Lower lobe of right lung (tissue), 2 donors: ENCODE measurements around the gene ZMIZ1. TPM values are rescaled to one million over a fixed set of nuclear protein-coding genes. Genes with fewer than 3 reads are reported as not detected.

Experiments used
- ATAC-seq, 2 donors: fragments of 200-7000 bp; cut with Tn5 transposase; one replicate each; pipeline ENCODE4 v1.9.1; 2020 to 2022; ENCODE audit warnings: mild to moderate bottlenecking in 2 of 2, moderate library complexity in 2 of 2
- DNase-seq: peaks from one replicate; pipeline ENCODE4 v3.0.0-alpha.2; 2020
- H3K27ac ChIP-seq: fragments of 200-600 bp; one replicate; pipeline ENCODE4 v1.8.0; 2022
- H3K27me3 ChIP-seq: fragments of 200-600 bp; one replicate; pipeline ENCODE4 v1.8.0; 2022; ENCODE audit warnings: low read depth
- H3K36me3 ChIP-seq: fragments of 200-600 bp; one replicate; pipeline ENCODE4 v1.8.0; 2022; ENCODE audit warnings: mild to moderate bottlenecking
- H3K4me1 ChIP-seq: fragments of 200-600 bp; one replicate; pipeline ENCODE4 v1.8.0; 2022
- H3K4me3 ChIP-seq: fragments of 200-600 bp; one replicate; pipeline ENCODE4 v1.8.0; 2022; ENCODE audit warnings: mild to moderate bottlenecking
- H3K9me3 ChIP-seq: fragments of 200-600 bp; one replicate; pipeline ENCODE4 v1.8.0; 2022
- CTCF ChIP-seq: fragments of 200-600 bp; IDR thresholded peaks from one replicate; pipeline ENCODE4 v1.8.0; 2022; ENCODE audit warnings: antibody characterized with exemption, mild to moderate bottlenecking
- intact Hi-C: fragments of 100-400 bp; cut with DNase I; formaldehyde crosslinking; loops from one replicate; pipeline ENCODE4 v1.11.0; 2022
- total RNA-seq: library from RNA; stranded (reverse); fragmentation: NEBNext Ultra II Directional; extraction: Animal tissue kit (Norgen Biotek cat#: 25700); gene quantifications from one replicate; pipeline ENCODE4 v1.2.1, GENCODE V29; 2021
- donor health status: DM: no; HTN: yes; CAD: no; lungs with severe emphysema.

The ZMIZ1 gene
- total RNA-seq, 1 donor from 2014 or later, result 102 TPM

- TF ChIP-seq CTCF, result no peak
- ATAC-seq (peak; percentile 41 to 79), DNase-seq (no peak)
- Histone ChIP-seq H3K27me3 (no peaks in the 10 kb centered on the region), H3K4me1 (peaks cover 100% of the 10 kb centered on the region), H3K27ac (peak overlapping the region; percentile 66), H3K9me3 (no peaks in the 10 kb centered on the region), H3K36me3 (peaks cover 21% of the 10 kb centered on the region), H3K4me3 (no peak overlapping the region)
- intact Hi-C loops, result no loop called here
Observed at GRCh38 chr10:79182781-79183467, 114.2 kb downstream of the ZMIZ1 start.

- Histone ChIP-seq H3K36me3 (peaks cover 21% of the 10 kb centered on the region), H3K4me3 (no peak overlapping the region), H3K27ac (peak overlapping the region; percentile 66), H3K27me3 (no peaks in the 10 kb centered on the region), H3K4me1 (peaks cover 100% of the 10 kb centered on the region), H3K9me3 (no peaks in the 10 kb centered on the region)
- ATAC-seq (no peak), DNase-seq (no peak)
- TF ChIP-seq CTCF, result no peak
- intact Hi-C loops, result no loop called here
Observed at GRCh38 chr10:79183468-79183865, 114.7 kb downstream of the ZMIZ1 start.

DNA sequence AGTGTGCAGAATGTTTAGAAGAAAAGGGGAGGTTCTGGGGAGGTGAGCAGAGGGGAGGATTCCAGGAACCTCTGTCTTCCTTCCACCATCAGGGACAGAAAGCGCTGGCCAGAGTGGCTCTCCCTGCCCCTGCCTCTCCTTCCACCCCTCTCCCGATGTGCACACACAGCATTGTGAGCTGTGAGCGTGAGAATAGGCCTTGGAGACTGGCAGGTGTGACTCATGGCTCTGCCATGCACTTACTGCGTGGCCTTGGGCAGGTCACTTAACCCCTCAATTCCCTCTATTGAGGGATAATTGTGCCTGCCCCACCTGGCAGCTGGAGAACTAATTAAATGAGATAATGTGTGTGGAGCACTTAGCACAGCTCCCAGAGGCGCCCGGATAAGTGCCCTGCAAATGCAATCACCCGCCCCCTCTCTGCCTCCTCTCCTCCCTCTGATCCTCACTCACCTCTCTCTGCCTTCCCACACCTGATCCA is 115.4 kb downstream of the ZMIZ1 start:
- no peaks in the 10 kb centered on the region for H3K9me3 ChIP-seq
- intact Hi-C loops, result no loop called here
- no peak overlapping the region for H3K4me3 ChIP-seq
- peaks cover 100% of the 10 kb centered on the region for H3K4me1 ChIP-seq
- H3K36me3 ChIP-seq, result peaks cover 16% of the 10 kb centered on the region
- DNase-seq (peak; percentile 72), ATAC-seq (peak; percentile 66 to 78)
- H3K27me3 ChIP-seq, result no peaks in the 10 kb centered on the region
- H3K27ac ChIP-seq, result peak overlapping the region; percentile 66
- no peak for TF ChIP-seq CTCF

DNA sequence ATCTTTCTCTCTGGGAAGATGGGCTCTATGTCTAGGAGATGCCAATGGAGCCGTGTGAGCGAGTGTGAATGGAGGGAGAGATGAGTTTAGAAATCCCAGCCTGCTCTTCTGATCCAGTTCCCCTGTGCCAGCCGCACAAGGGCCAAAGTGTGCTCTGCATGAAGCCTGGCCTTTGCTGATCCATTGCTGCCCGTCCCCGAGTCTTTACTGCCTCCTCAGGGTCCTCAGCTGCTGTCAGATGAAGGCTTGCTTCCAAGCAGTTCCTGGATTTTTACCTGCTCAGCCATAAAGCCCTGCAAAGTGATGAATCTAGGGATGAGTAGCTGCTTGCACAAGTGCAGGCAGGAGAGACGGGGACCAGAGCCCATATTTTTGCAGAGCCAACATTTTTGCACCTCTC is 115.9 kb downstream of the ZMIZ1 start:
- Histone ChIP-seq H3K4me3 (no peak overlapping the region), H3K9me3 (no peaks in the 10 kb centered on the region), H3K36me3 (peaks cover 11% of the 10 kb centered on the region), H3K27ac (peak overlapping the region; percentile 66), H3K27me3 (no peaks in the 10 kb centered on the region), H3K4me1 (peaks cover 100% of the 10 kb centered on the region)
- ATAC-seq (no peak), DNase-seq (no peak)
- intact Hi-C loops, result no loop called here
- no peak for TF ChIP-seq CTCF

DNA sequence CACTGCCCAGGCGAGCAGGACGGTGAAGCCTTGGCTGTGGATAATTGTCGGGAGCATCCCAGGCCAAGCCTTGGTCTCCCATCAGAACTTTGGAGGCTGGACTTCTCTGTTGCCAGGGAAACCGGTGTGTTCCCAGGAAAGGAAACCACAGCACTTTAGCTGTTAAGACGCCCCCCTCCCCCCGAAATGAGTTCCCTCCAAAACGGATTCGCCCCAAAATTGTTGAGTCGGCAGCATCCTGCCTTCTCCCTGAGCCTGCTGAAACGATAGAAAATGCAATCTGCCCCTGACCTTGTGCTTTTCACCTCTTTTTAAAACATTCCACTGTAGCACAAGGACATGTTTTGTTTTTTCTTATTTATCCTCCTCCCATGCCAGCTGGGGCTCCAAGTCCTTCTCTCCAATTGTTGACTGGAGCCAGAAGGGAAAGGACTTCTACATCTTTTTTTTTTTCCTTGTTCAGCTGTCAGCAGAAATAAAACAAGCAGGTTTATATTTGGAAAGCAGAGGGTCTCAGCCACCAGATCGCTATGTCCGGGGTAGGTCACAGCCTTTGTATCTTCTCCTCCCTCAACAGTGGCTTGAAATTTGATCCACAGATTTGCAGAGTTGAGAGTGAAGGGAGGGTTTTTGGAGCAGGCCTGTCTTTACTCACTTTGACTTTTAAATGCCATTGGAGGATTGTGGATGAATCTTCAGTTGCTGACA is 116.5 kb downstream of the ZMIZ1 start:
- DNase-seq (no peak), ATAC-seq (no peak)
- H3K4me3 ChIP-seq, result no peak overlapping the region
- TF ChIP-seq CTCF, result no peak
- H3K27ac ChIP-seq, result peak overlapping the region; percentile 66
- H3K4me1 ChIP-seq, result peaks cover 100% of the 10 kb centered on the region
- H3K27me3 ChIP-seq, result no peaks in the 10 kb centered on the region
- H3K36me3 ChIP-seq, result peaks cover 11% of the 10 kb centered on the region
- H3K9me3 ChIP-seq, result no peaks in the 10 kb centered on the region
- intact Hi-C loops, result no loop called here
